HG03025 (cell line): ENCODE results near the gene MAPT.

Experiments
- ATAC-seq: cut with Tn5 transposase; IDR thresholded peaks from one replicate; pipeline ENCODE4 v1.9.1; 2021; ENCODE audit warnings: mild to moderate bottlenecking, moderate library complexity; ENCODE audit not compliant: unreplicated experiment, low FRiP score

The MAPT gene

GRCh38 chr17:46038414-46038813 lies 144.1 kb downstream of the MAPT start:
- no peak for ATAC-seq

- ATAC-seq: no peak
Measured at GRCh38 chr17:46038937-46039336, 144.6 kb downstream of the MAPT start.

- no peak for ATAC-seq
Measured at GRCh38 chr17:46039592-46040186, 145.3 kb downstream of the MAPT start.

- no peak for ATAC-seq
Measured at GRCh38 chr17:46042246-46042645, 147.9 kb downstream of the MAPT start.

- ATAC-seq: no peak
Measured at GRCh38 chr17:46042925-46043324, 148.6 kb downstream of the MAPT start.

- ATAC-seq: no peak
Measured at GRCh38 chr17:46043606-46044005, 149.3 kb downstream of the MAPT start.

GRCh38 chr17:46044286-46044928 lies 150.1 kb downstream of the MAPT start:
- ATAC-seq: no peak

GRCh38 chr17:46044989-46045388 lies 150.6 kb downstream of the MAPT start:
- ATAC-seq: no peak

GRCh38 chr17:46045639-46046038 lies 151.3 kb downstream of the MAPT start:
- ATAC-seq: no peak

GRCh38 chr17:46046957-46047356 lies 152.6 kb downstream of the MAPT start:
- no peak for ATAC-seq

- ATAC-seq: no peak
Measured at GRCh38 chr17:46047398-46047797, 153.0 kb downstream of the MAPT start.

- no peak for ATAC-seq
Measured at GRCh38 chr17:46047856-46048255, 153.5 kb downstream of the MAPT start.

- no peak for ATAC-seq
Measured at GRCh38 chr17:46049656-46050055, 155.3 kb downstream of the MAPT start.

- ATAC-seq: no peak
Measured at GRCh38 chr17:46053911-46054534, 159.7 kb downstream of the MAPT start.

GRCh38 chr17:46056800-46057304 lies 162.5 kb downstream of the MAPT start:
- ATAC-seq: no peak

- ATAC-seq: no peak
Measured at GRCh38 chr17:46057366-46057765, 163.0 kb downstream of the MAPT start.

GRCh38 chr17:46059486-46059885 lies 165.1 kb downstream of the MAPT start:
- ATAC-seq: no peak

GRCh38 chr17:46060461-46060860 lies 166.1 kb downstream of the MAPT start:
- no peak for ATAC-seq

- no peak for ATAC-seq
Measured at GRCh38 chr17:46061435-46061834, 167.1 kb downstream of the MAPT start.

- no peak for ATAC-seq
Measured at GRCh38 chr17:46063241-46063640, 168.9 kb downstream of the MAPT start.

GRCh38 chr17:46064460-46064859 lies 170.1 kb downstream of the MAPT start:
- ATAC-seq: no peak

GRCh38 chr17:46071796-46072195 lies 177.4 kb downstream of the MAPT start:
- ATAC-seq: no peak
